T-cell (primary cell): ENCODE data around the gene SCYGR6. TPM values are rescaled to one million over a fixed set of nuclear protein-coding genes. Genes with fewer than 3 reads are reported as not detected.
"Not testable (repeated sequence)": the region's sequence is repeated elsewhere in the genome, so short reads cannot be mapped to it uniquely, and the experiment has no call there.

ENCODE experiments used
- ATAC-seq, 4 experiments: fragments of 200-7000 bp in 3 of 4; fragments of 150-1000 bp in 1 of 4; cut with Tn5 transposase; replicated peaks in 1 of 4; 1 replicate in 3 of 4; 2 replicates in 1 of 4; pipeline ENCODE4 v1.10.0; 2021; ENCODE audit warnings: moderate library complexity in 3 of 4, mild to moderate bottlenecking in 2 of 4, moderate number of reproducible peaks in 1 of 4
- CTCF ChIA-PET, 2 donors: fragments of 300-600 bp; sonication (Branson Sonifier 250); formaldehyde crosslinking; loops; one replicate each; lab custom pipeline; 2022; ENCODE audit warnings: antibody characterized with exemption in 2 of 2; lab: Charles Lee
- POLR2A ChIA-PET, 2 donors: fragments of 300-600 bp; sonication (Branson Sonifier 250); formaldehyde crosslinking; loops; one replicate each; lab custom pipeline; 2022; ENCODE audit warnings: antibody characterized with exemption in 2 of 2; lab: Charles Lee
- DNase-seq, 35 experiments: peaks; one replicate each; pipeline versions ENCODE4 v3.0.0 to v3.0.0-alpha.2; 2013 to 2023
- H3K27ac ChIP-seq: one replicate; pipeline ENCODE4 v1.5.1; 2013; ENCODE audit warnings: low read length
- H3K27me3 ChIP-seq, 2 experiments: replicated peaks in 1 of 2; 1 replicate in 1 of 2; 2 replicates in 1 of 2; pipeline versions ENCODE4 v1.6.1 to v1.7.0; 2013; ENCODE audit warnings: low read length in 1 of 2, mixed read lengths in 1 of 2; ENCODE audit not compliant: control insufficient read depth in 2 of 2, insufficient read depth in 2 of 2; ENCODE audit errors: extremely low read depth in 1 of 2
- H3K36me3 ChIP-seq, 2 donors: 1 replicate in 1 of 2; 2 replicates in 1 of 2; pipeline versions ENCODE4 v1.6.1 to v1.7.0; 2013; ENCODE audit warnings: low read length in 1 of 2; ENCODE audit not compliant: control insufficient read depth in 2 of 2, insufficient read depth in 1 of 2; ENCODE audit errors: extremely low read depth in 1 of 2
- H3K4me1 ChIP-seq, 2 experiments: 1 replicate in 1 of 2; 2 replicates in 1 of 2; pipeline versions ENCODE4 v1.6.1 to v1.7.0; 2013; ENCODE audit warnings: low read length in 2 of 2, mixed read lengths in 1 of 2; ENCODE audit not compliant: insufficient read depth in 2 of 2, control insufficient read depth in 1 of 2; ENCODE audit errors: extremely low read depth in 1 of 2
- H3K4me3 ChIP-seq, 2 donors: 1 replicate in 1 of 2; 2 replicates in 1 of 2; pipeline versions ENCODE4 v1.5.1 to v1.7.0; 2013; ENCODE audit warnings: mild to moderate bottlenecking in 2 of 2, low read length in 1 of 2, moderate library complexity in 1 of 2; ENCODE audit not compliant: control insufficient read depth in 1 of 2; ENCODE audit errors: extremely low read depth in 1 of 2
- H3K9me3 ChIP-seq: 2 replicates; pipeline ENCODE4 v1.7.0; 2013
- H3K27ac Mint-ChIP-seq, 2 donors: one replicate each; pipeline ENCODE4 v1.8.0; 2020 to 2021; ENCODE audit warnings: mild to moderate bottlenecking in 2 of 2, mixed read lengths in 2 of 2
- H3K27me3 Mint-ChIP-seq, 2 donors: one replicate each; pipeline ENCODE4 v1.8.0; 2021 to 2022; ENCODE audit warnings: mixed read lengths in 2 of 2
- H3K36me3 Mint-ChIP-seq: one replicate; pipeline ENCODE4 v1.8.0; 2021; ENCODE audit warnings: mixed read lengths
- H3K4me1 Mint-ChIP-seq, 3 donors: one replicate each; pipeline ENCODE4 v1.8.0; 2020 to 2022; ENCODE audit warnings: mixed read lengths in 3 of 3, mild to moderate bottlenecking in 1 of 3
- H3K4me3 Mint-ChIP-seq, 3 donors: one replicate each; pipeline ENCODE4 v1.8.0; 2020 to 2022; ENCODE audit warnings: mild to moderate bottlenecking in 3 of 3, mixed read lengths in 3 of 3, moderate library complexity in 3 of 3
- H3K9me3 Mint-ChIP-seq, 3 donors: one replicate each; pipeline ENCODE4 v1.8.0; 2020 to 2022; ENCODE audit warnings: mixed read lengths in 3 of 3
- WGBS: methylation state at CpG from one replicate; pipeline ENCODE4 v1.1.5; 2013; ENCODE audit warnings: missing lambda C conversion rate; ENCODE audit not compliant: insufficient coverage; 5-methylcytosine and 5-hydroxymethylcytosine counted together
- total RNA-seq, 35 experiments: library from RNA in 6 of 35; stranded (reverse) in 6 of 35; fragments of 120-200 nt in 1 of 35; gene quantifications; one replicate each; pipeline versions ENCODE4 v1.2.1 to v1.2.4 and lab custom pipeline; 2013 to 2026

Gene SCYGR6
- total RNA-seq, 5 donors from 2014 or later (not counting 1 experiment from before 2014, with no cell fraction given) = not detected

GRCh38 chr2:227765788-227766372 lies 41.3 kb upstream of the SCYGR6 start:
- Mint-ChIP-seq H3K9me3 (no peaks in the 10 kb centered on the region), H3K27ac (no peak overlapping the region), H3K4me1 (peaks cover 1 to 6% (median 2%) of the 10 kb centered on the region in 3 donors), H3K27me3 (peaks cover 1 to 3% of the 10 kb centered on the region in 2 donors), H3K36me3 (no peaks in the 10 kb centered on the region), H3K4me3 (no peak overlapping the region)
- no peak for ATAC-seq
- CTCF ChIA-PET = interaction anchor here (0.6 to 2.0 kb wide), 24 partner anchors 8 to 732 kb away, joined by 3 to 7 read pairs (median 3); partner anchors contain the start of gene DAW1 (in 1 of the 2)
- Histone ChIP-seq H3K4me3 (no peak overlapping the region), H3K27ac (no peak overlapping the region), H3K4me1 (no peaks in the 10 kb centered on the region), H3K36me3 (no peaks in the 10 kb centered on the region), H3K27me3 (no peaks in the 10 kb centered on the region), H3K9me3 (no peaks in the 10 kb centered on the region)
- WGBS = 92% methylated on average over 2 of the region's 4 CpGs
- POLR2A ChIA-PET = no interaction called here
- DNase-seq = no peak

DNA sequence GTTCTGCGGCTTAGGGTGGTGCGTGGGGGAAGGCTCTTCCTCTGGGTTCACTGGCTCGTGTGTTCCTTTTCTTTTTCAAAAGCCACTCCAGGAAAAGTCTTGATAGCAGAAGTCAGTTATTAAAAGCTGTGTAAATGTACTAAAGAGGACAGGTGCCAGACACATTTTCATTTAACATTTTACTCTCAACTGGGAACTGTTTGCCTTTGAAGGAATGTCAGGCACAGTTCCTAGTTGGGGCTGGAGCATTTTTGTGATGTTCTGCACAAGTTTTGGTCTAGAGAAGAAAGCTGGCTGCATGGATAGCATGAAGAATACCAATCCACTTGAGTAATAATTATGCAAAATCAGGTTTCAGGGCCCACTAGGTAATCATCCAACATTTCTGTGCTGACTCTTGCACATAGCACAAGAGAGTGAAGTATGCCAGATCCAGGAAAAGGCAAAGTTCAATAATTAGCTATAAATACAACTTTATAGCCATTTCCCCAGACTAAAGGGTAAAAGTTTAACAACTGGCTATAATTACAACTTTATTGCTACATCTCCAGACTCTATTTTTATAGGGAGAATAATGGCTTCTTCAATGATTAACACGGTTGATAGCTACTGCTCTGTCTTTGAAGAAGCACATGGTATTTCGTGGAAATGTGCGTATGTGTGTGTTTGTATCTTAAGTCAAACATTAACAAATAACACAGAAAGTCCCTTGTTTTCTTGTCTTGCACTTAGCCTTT lies 37.4 kb upstream of the SCYGR6 start:
- Mint-ChIP-seq H3K9me3 (no peaks in the 10 kb centered on the region), H3K27ac (no peak overlapping the region), H3K27me3 (peaks cover 1 to 3% of the 10 kb centered on the region in 2 donors), H3K4me1 (peaks cover 1 to 6% (median 2%) of the 10 kb centered on the region in 3 donors), H3K36me3 (no peaks in the 10 kb centered on the region), H3K4me3 (no peak overlapping the region)
- H3K27me3 ChIP-seq = peaks cover 0 to 3% of the 10 kb centered on the region in 2 experiments
- H3K27ac ChIP-seq = no peak overlapping the region
- no peak overlapping the region for H3K4me3 ChIP-seq
- ChIA-PET CTCF (no interaction called here), POLR2A (no interaction called here)
- H3K4me1 ChIP-seq = no peaks in the 10 kb centered on the region
- WGBS = 93% methylated on average over 3 of the region's 6 CpGs
- H3K36me3 ChIP-seq = no peaks in the 10 kb centered on the region
- ATAC-seq (no peak), DNase-seq (no peak)
- no peaks in the 10 kb centered on the region for H3K9me3 ChIP-seq

- H3K9me3 ChIP-seq = no peaks in the 10 kb centered on the region
- ChIA-PET POLR2A (no interaction called here), CTCF (no interaction called here)
- H3K36me3 ChIP-seq = no peaks in the 10 kb centered on the region
- H3K4me3 Mint-ChIP-seq = no peak overlapping the region
- WGBS = 65% methylated on average over 13 of the region's 13 CpGs
- no peak overlapping the region for H3K27ac ChIP-seq
- peaks cover 0 to 6% of the 10 kb centered on the region in 2 donors for H3K27me3 Mint-ChIP-seq
- H3K27ac Mint-ChIP-seq = no peak overlapping the region
- H3K4me1 Mint-ChIP-seq = no peaks in the 10 kb centered on the region
- H3K4me1 ChIP-seq = no peaks in the 10 kb centered on the region
- peaks cover 0 to 3% of the 10 kb centered on the region in 2 experiments for H3K27me3 ChIP-seq
- H3K36me3 Mint-ChIP-seq = no peaks in the 10 kb centered on the region
- H3K9me3 Mint-ChIP-seq = no peaks in the 10 kb centered on the region
- no peak for DNase-seq
- no peak overlapping the region for H3K4me3 ChIP-seq
- no peak for ATAC-seq
These were observed 35.0 kb upstream of the SCYGR6 start for GRCh38 chr2:227759411-227760118.

DNA sequence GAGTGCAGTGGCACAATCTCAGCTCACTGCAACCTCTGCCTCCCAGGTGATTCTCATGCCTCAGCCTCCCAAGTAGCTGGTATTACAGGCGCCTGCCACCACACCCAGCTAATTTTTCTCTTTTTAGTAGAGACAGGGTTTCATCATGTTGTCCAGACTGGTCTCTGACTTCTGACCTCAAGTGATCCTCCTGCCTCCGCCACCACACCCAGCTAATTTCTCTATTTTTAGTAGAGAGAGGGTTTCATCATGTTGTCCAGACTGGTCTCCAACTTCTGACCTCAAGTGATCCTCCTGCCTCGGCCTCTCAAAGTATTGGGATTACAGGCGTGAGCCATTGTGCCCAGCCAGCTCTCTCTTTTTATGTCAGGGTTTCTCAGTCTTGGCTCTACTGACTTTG lies 31.7 kb upstream of the SCYGR6 start:
- H3K9me3 Mint-ChIP-seq, H3K36me3 ChIP-seq, H3K4me1 Mint-ChIP-seq, H3K4me1 ChIP-seq, H3K36me3 Mint-ChIP-seq, H3K27me3 ChIP-seq, H3K9me3 ChIP-seq, H3K27ac Mint-ChIP-seq, DNase-seq, H3K27ac ChIP-seq, H3K27me3 Mint-ChIP-seq, H3K4me3 ChIP-seq, H3K4me3 Mint-ChIP-seq, ATAC-seq: not testable (repeated sequence)
- POLR2A ChIA-PET = interaction anchor here in 1 of 2 donors (0.6 kb wide), 1 partner anchor 12 kb away, joined by 3 read pairs; no protein-coding TSS in a partner anchor
- CTCF ChIA-PET = interaction anchor here (0.7 to 1.6 kb wide), 4 partner anchors 10 to 345 kb away, joined by 3 to 4 read pairs (median 3); no protein-coding TSS in a partner anchor
- no CpG with 5 or more reads among the region's 4 CpGs for WGBS

DNA sequence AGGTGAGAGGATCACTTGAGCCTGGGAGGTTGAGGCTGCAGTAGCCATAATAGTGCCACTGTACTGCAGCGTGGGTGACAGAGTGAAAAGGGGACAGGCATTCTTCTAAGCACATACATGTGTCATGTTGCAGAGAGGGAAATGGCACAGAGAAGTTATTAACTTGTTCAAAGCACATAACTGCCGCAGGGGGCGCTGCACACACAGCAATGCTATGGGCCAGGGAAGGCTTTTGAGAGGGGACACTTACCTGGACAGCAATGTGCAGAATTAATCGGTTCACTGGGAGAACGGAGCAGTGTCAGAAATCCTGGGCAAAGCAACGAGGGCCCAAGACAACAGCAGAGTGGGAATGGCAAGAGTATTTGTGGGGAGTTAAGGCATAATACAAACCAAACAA lies 23.5 kb upstream of the SCYGR6 start:
- H3K4me1 Mint-ChIP-seq = no peaks in the 10 kb centered on the region
- Histone ChIP-seq H3K4me1 (no peaks in the 10 kb centered on the region), H3K27me3 (peaks cover 0 to 2% of the 10 kb centered on the region in 2 experiments), H3K36me3 (no peaks in the 10 kb centered on the region), H3K9me3 (no peaks in the 10 kb centered on the region), H3K27ac (no peak overlapping the region), H3K4me3 (no peak overlapping the region)
- CTCF ChIA-PET = no interaction called here
- DNase-seq (no peak), ATAC-seq (no peak)
- H3K27ac Mint-ChIP-seq = no peak overlapping the region
- POLR2A ChIA-PET = no interaction called here
- H3K36me3 Mint-ChIP-seq = no peaks in the 10 kb centered on the region
- no peaks in the 10 kb centered on the region for H3K9me3 Mint-ChIP-seq
- WGBS = 100% methylated on average over 3 of the region's 6 CpGs
- H3K27me3 Mint-ChIP-seq = peaks cover 3 to 7% of the 10 kb centered on the region in 2 donors
- H3K4me3 Mint-ChIP-seq = no peak overlapping the region

- DNase-seq = no peak
- Mint-ChIP-seq H3K4me3 (no peak within 1 kb of the TSS), H3K36me3 (no peaks in the 10 kb centered on the region), H3K27me3 (peaks cover 3 to 7% of the 10 kb centered on the region in 2 donors), H3K9me3 (no peaks in the 10 kb centered on the region), H3K4me1 (no peaks in the 10 kb centered on the region), H3K27ac (no peak within 1 kb of the TSS)
- ChIA-PET CTCF (no interaction called here), POLR2A (no interaction called here)
- Histone ChIP-seq H3K4me3 (no peak within 1 kb of the TSS), H3K27me3 (peaks cover 0 to 2% of the 10 kb centered on the region in 2 experiments), H3K36me3 (no peaks in the 10 kb centered on the region), H3K27ac (no peak within 1 kb of the TSS), H3K4me1 (no peaks in the 10 kb centered on the region), H3K9me3 (no peaks in the 10 kb centered on the region)
- ATAC-seq = no peak
- whole genome bisulfite sequencing = no CpG with 5 or more reads among the region's 9 CpGs
These were observed 21.0 kb upstream of the SCYGR6 start, which contains the start of gene SCYGR8 for GRCh38 chr2:227745594-227745993. SCYGR8 (plus strand) TSS chr2:227745894; CDS start chr2:227745894, 0 bp downstream.
